Uterus (tissue), 2 donors: ENCODE results near the gene CSNK1G3.

Source experiments
- CTCF ChIP-seq, 4 experiments: fragments of 200-600 bp in 2 of 4; fragments of 450-650 bp in 2 of 4; sonication (generic) in 2 of 4; IDR thresholded peaks; one replicate each; pipeline ENCODE4 v1.5.1; 2016 to 2019; ENCODE audit warnings: antibody characterized with exemption in 4 of 4, mild to moderate bottlenecking in 2 of 4, moderate library complexity in 1 of 4
- POLR2A ChIP-seq, 2 donors: fragments of 450-650 bp; IDR thresholded peaks; one replicate each; pipeline ENCODE4 v1.6.1; 2016; ENCODE audit warnings: antibody characterized with exemption in 2 of 2, mild to moderate bottlenecking in 1 of 2, moderate library complexity in 1 of 2

GRCh38 chr5:123500471-123500870 lies 11.5 kb upstream of the CSNK1G3 start:
- TF ChIP-seq CTCF (IDR thresholded peaks at IDR 0.05) (no peak), POLR2A (IDR thresholded peaks at IDR 0.05) (no peak)
